Gastrocnemius medialis (tissue), 4 donors: ENCODE data around the gene C19orf25.

Source experiments
- CTCF ChIP-seq, 5 experiments: fragments of 450-650 bp in 3 of 5; fragments of 200-600 bp in 2 of 5; sonication (generic) in 2 of 5; IDR thresholded peaks in 4 of 5; conservative IDR thresholded peaks in 1 of 5; 1 replicate in 4 of 5; 2 replicates in 1 of 5; pipeline ENCODE4 v1.5.1; 2016 to 2019; ENCODE audit warnings: antibody characterized with exemption in 5 of 5, mild to moderate bottlenecking in 3 of 5, moderate library complexity in 3 of 5
- POLR2A ChIP-seq, 2 donors: fragments of 450-650 bp; IDR thresholded peaks; one replicate each; pipeline ENCODE4 v1.6.1; 2017; ENCODE audit warnings: antibody characterized with exemption in 2 of 2, mild to moderate bottlenecking in 2 of 2, moderate library complexity in 2 of 2

GRCh38 chr19:1527650-1528309, 48.8 kb upstream of the C19orf25 start:
- no peak for TF ChIP-seq CTCF (IDR thresholded peaks at IDR 0.05 in 4 of 5, conservative IDR thresholded peaks at IDR 0.05 in 1 of 5)
- TF ChIP-seq POLR2A (IDR thresholded peaks at IDR 0.05) = no peak
